Effector memory CD4-positive, alpha-beta T cell (primary cell): Measurements from ENCODE around the gene CCIN.
A peak's percentile ranks its signal among the peaks of the same experiment; 100 is the strongest.
"Not testable (repeated sequence)": the region's sequence is repeated elsewhere in the genome, so short reads cannot be mapped to it uniquely, and the experiment has no call there.

Experiments
- DNase-seq, 3 donors: peaks; one replicate each; pipeline ENCODE4 v3.0.0-alpha.2; 2020
- H3K27ac ChIP-seq: 2 replicates; pipeline ENCODE4 v1.7.0; 2013; ENCODE audit warnings: mild to moderate bottlenecking, low read length, moderate library complexity; ENCODE audit not compliant: insufficient read depth, poor library complexity, severe bottlenecking
- H3K27me3 ChIP-seq: replicated peaks from 2 replicates; pipeline ENCODE4 v1.7.0; 2013; ENCODE audit warnings: mild to moderate bottlenecking, low read length; ENCODE audit not compliant: insufficient read depth, control insufficient read depth, poor library complexity, severe bottlenecking
- H3K36me3 ChIP-seq: 2 replicates; pipeline ENCODE4 v1.7.0; 2013; ENCODE audit warnings: mild to moderate bottlenecking, low read length, moderate library complexity; ENCODE audit not compliant: control insufficient read depth, insufficient read depth
- H3K4me1 ChIP-seq: 2 replicates; pipeline ENCODE4 v1.7.0; 2013; ENCODE audit warnings: low read length, mild to moderate bottlenecking; ENCODE audit not compliant: control insufficient read depth, insufficient read depth, poor library complexity, severe bottlenecking
- H3K4me3 ChIP-seq: 2 replicates; pipeline ENCODE4 v1.7.0; 2013; ENCODE audit warnings: low read length, low read depth, mild to moderate bottlenecking; ENCODE audit not compliant: insufficient read depth, poor library complexity, severe bottlenecking
- H3K9me3 ChIP-seq: 2 replicates; pipeline ENCODE4 v1.7.0; 2013; ENCODE audit warnings: mild to moderate bottlenecking, low read length, moderate library complexity; ENCODE audit not compliant: control insufficient read depth

CCIN gene

DNA sequence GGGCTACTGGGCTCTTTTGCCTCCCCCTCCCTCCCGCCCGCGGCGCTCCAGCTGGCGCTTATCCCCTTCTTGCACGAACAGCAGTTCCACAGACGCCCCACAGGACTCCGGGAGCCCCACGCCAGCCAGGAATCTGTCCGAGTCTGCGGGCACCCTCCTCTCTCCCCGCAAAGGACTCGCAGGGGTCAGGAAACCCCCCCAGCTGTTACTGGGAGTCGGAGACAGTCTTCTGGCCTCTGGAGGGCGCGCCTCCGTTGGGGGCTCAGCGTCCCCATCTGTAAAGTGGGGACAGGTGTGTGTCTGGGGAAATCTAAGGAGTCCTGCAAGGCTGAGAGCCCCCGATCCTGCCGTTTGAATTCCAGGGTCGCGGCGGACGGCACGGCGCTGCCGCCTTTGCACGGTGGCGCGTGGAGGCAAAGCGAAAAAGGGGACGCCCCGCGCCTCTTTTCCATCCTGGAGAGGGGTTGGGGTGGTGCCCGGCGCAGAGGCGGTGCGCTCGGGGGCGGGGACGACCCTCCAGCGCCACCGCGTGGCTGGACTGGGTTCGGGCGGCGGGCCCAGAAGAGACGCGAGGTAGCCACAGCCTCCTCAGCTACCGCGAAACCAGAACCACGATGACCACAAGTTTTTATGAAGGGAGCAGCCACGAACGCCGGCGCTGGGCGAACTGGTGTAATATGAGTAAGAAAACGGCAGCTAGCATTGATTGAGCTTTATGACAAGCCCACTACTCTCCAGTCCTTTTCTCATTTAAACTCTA is 2.8 kb upstream of the CCIN start:
- Histone ChIP-seq H3K4me1 (peaks cover 5% of the 10 kb centered on the region), H3K36me3 (peaks cover 7% of the 10 kb centered on the region), H3K9me3 (no peaks in the 10 kb centered on the region), H3K27ac (no peak overlapping the region), H3K27me3 (no peaks in the 10 kb centered on the region), H3K4me3 (peak overlapping the region; percentile 52)
- DNase-seq = peak; percentile 70 to 78 (median 78)

- no peaks in the 10 kb centered on the region for H3K27me3 ChIP-seq
- no peak for DNase-seq
- no peak overlapping the region for H3K27ac ChIP-seq
- no peaks in the 10 kb centered on the region for H3K36me3 ChIP-seq
- peaks cover 5% of the 10 kb centered on the region for H3K4me1 ChIP-seq
- no peaks in the 10 kb centered on the region for H3K9me3 ChIP-seq
- H3K4me3 ChIP-seq = no peak overlapping the region
Measured at GRCh38 chr9:36169708-36170107, 520 bp downstream of the CCIN start.

DNA sequence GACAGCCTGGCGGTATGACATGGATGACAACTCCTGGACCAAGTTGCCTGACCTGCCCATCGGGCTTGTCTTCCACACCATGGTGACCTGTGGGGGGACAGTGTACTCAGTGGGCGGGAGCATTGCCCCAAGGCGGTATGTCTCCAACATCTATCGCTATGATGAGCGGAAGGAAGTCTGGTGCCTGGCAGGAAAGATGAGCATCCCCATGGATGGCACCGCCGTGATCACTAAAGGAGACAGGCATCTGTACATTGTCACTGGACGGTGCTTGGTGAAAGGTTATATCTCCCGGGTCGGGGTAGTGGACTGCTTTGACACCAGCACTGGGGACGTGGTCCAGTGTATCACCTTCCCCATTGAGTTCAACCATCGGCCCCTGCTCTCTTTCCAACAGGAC is 1.3 kb downstream of the CCIN start:
- Histone ChIP-seq H3K36me3 (no peaks in the 10 kb centered on the region), H3K4me3 (no peak overlapping the region), H3K27me3 (no peaks in the 10 kb centered on the region), H3K4me1 (peaks cover 5% of the 10 kb centered on the region), H3K9me3 (no peaks in the 10 kb centered on the region), H3K27ac (no peak overlapping the region)
- DNase-seq = no peak

GRCh38 chr9:36173861-36174260 is 4.7 kb downstream of the CCIN start:
- Histone ChIP-seq H3K27me3 (no peaks in the 10 kb centered on the region), H3K36me3 (no peaks in the 10 kb centered on the region), H3K4me3 (no peak overlapping the region), H3K9me3 (no peaks in the 10 kb centered on the region), H3K27ac (no peak overlapping the region), H3K4me1 (no peaks in the 10 kb centered on the region)
- DNase-seq = no peak

GRCh38 chr9:36174271-36174670 is 5.1 kb downstream of the CCIN start:
- DNase-seq = no peak
- no peaks in the 10 kb centered on the region for H3K27me3 ChIP-seq

DNA sequence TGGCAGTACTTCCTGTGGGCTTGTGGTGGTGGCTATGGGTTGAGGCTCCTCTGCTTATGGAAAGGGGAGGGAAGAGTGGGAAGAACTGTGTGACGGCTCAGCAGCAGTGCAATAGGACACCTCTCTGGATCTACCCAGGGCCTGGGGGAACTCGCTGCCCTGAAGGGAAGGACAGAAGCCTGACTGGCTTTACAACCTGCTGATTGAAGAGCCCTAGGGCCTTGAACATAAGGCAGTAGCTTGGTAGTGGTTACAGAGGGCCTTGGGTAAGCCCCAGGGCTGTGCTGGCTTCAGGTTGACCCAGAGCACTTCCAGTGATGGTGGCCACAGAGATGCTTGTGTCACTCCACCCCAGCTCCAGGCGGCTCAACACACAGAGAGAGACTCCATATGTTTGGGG is 5.5 kb downstream of the CCIN start:
- no peak for DNase-seq

More at GRCh38 chr9:36174271-36174670, 5.1 kb downstream of the CCIN start:
- H3K4me3 ChIP-seq = no peak overlapping the region
- H3K4me1 ChIP-seq = no peaks in the 10 kb centered on the region
- H3K9me3 ChIP-seq = no peaks in the 10 kb centered on the region
- no peaks in the 10 kb centered on the region for H3K36me3 ChIP-seq
- H3K27ac ChIP-seq = no peak overlapping the region

GRCh38 chr9:36175209-36175608 is 6.0 kb downstream of the CCIN start:
- H3K9me3 ChIP-seq, H3K4me3 ChIP-seq, H3K4me1 ChIP-seq, H3K36me3 ChIP-seq, H3K27me3 ChIP-seq, H3K27ac ChIP-seq, DNase-seq: not testable (repeated sequence)

More for the DNA sequence above, 5.5 kb downstream of the CCIN start:
- Histone ChIP-seq H3K27me3 (no peaks in the 10 kb centered on the region), H3K4me3 (no peak overlapping the region), H3K4me1 (no peaks in the 10 kb centered on the region), H3K27ac (no peak overlapping the region), H3K36me3 (no peaks in the 10 kb centered on the region), H3K9me3 (no peaks in the 10 kb centered on the region)

GRCh38 chr9:36176496-36176895 is 7.3 kb downstream of the CCIN start:
- H3K36me3 ChIP-seq, DNase-seq, H3K4me3 ChIP-seq, H3K27ac ChIP-seq, H3K4me1 ChIP-seq, H3K27me3 ChIP-seq, H3K9me3 ChIP-seq: not testable (repeated sequence)

GRCh38 chr9:36177571-36177970 is 8.4 kb downstream of the CCIN start:
- H3K27ac ChIP-seq = no peak overlapping the region
- no peaks in the 10 kb centered on the region for H3K27me3 ChIP-seq
- no peak for DNase-seq
- H3K9me3 ChIP-seq = no peaks in the 10 kb centered on the region
- H3K4me1 ChIP-seq = no peaks in the 10 kb centered on the region
- H3K4me3 ChIP-seq = no peak overlapping the region
- H3K36me3 ChIP-seq = no peaks in the 10 kb centered on the region

- not testable (repeated sequence) for H3K4me1 ChIP-seq
Measured at GRCh38 chr9:36180243-36180642, 11.1 kb downstream of the CCIN start.

More at GRCh38 chr9:36180243-36180642, 11.1 kb downstream of the CCIN start:
- DNase-seq, H3K9me3 ChIP-seq, H3K27me3 ChIP-seq, H3K4me3 ChIP-seq, H3K27ac ChIP-seq, H3K36me3 ChIP-seq: not testable (repeated sequence)
